LNCAP (cell line): ENCODE data around the gene PPP1R8.

Experiments used
- TF ChIP-seq, protein P1 (sequence below): fragments of 450-650 bp; IDR thresholded peaks from 2 replicates; pipeline ENCODE4 v1.5.1; 2017; ENCODE audit warnings: mild to moderate bottlenecking

The PPP1R8 gene

DNA sequence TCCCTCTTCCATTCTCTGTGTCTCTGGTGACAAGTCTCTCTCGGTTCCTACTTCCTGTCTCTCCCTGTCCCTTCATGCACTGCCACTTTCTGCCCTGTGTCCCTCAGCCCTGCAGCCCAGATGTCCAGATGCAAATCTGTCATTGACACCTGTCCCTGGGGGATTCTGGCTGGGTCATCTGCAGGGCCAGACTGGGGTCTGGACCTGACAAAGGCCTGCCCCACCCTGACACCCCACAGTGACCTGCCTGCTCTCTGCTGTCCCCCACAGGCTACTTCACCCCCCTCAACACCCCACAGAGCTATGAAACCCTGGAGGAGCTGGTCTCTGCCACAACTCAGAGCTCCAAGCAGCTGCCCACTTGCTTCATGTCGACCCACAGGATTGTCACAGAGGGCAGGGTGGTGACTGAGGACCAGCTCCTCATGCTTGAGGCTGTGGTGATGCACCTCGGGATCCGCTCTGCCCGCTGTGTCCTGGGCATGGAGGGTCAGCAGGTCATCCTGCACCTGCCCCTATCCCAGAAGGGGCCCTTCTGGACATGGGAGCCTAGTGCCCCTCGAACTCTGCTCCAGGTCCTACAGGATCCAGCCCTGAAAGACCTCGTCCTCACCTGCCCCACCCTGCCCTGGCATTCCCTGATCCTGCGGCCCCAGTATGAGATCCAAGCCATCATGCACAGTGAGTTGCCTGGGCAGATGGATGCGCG lies 48.9 kb downstream of the PPP1R8 start:
- TF ChIP-seq, protein P1, sequence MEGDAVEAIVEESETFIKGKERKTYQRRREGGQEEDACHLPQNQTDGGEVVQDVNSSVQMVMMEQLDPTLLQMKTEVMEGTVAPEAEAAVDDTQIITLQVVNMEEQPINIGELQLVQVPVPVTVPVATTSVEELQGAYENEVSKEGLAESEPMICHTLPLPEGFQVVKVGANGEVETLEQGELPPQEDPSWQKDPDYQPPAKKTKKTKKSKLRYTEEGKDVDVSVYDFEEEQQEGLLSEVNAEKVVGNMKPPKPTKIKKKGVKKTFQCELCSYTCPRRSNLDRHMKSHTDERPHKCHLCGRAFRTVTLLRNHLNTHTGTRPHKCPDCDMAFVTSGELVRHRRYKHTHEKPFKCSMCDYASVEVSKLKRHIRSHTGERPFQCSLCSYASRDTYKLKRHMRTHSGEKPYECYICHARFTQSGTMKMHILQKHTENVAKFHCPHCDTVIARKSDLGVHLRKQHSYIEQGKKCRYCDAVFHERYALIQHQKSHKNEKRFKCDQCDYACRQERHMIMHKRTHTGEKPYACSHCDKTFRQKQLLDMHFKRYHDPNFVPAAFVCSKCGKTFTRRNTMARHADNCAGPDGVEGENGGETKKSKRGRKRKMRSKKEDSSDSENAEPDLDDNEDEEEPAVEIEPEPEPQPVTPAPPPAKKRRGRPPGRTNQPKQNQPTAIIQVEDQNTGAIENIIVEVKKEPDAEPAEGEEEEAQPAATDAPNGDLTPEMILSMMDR, result no peak

DNA sequence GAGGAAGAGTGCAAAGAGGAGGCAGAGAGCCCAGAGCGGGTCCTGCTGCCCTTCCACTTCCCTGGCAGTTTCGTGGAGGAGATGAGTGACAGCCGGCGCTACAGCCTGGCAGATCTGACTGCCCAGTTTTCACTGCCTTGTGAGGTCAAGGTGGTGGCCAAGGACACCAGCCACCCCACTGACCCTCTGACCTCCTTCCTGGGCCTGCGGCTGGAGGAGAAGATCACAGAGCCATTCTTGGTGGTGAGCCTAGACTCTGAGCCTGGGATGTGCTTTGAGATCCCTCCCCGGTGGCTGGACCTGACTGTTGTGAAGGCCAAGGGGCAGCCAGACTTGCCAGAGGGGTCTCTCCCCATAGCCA lies 51.9 kb downstream of the PPP1R8 start:
- TF ChIP-seq, protein P1, result no peak

DNA sequence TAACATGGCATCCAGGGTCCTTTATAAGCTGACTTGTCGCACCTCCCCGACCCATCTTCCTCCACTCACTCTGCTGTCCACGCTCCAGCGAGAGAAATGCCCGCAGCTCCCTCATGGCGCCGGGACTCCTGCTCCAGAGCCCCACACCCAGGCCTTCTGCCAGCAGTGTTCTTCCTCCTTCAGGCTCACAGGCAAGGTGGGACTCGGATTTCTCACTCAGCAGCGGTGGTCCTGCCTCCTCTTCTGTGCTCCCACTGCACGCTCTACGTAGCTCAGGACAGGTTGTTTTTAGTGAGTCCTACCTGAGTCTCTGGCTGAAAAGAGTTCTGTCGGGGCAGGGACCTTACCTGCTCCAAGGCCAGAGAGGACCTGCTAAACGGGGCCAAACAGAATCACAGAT lies 53.0 kb downstream of the PPP1R8 start:
- TF ChIP-seq, protein P1, result no peak

DNA sequence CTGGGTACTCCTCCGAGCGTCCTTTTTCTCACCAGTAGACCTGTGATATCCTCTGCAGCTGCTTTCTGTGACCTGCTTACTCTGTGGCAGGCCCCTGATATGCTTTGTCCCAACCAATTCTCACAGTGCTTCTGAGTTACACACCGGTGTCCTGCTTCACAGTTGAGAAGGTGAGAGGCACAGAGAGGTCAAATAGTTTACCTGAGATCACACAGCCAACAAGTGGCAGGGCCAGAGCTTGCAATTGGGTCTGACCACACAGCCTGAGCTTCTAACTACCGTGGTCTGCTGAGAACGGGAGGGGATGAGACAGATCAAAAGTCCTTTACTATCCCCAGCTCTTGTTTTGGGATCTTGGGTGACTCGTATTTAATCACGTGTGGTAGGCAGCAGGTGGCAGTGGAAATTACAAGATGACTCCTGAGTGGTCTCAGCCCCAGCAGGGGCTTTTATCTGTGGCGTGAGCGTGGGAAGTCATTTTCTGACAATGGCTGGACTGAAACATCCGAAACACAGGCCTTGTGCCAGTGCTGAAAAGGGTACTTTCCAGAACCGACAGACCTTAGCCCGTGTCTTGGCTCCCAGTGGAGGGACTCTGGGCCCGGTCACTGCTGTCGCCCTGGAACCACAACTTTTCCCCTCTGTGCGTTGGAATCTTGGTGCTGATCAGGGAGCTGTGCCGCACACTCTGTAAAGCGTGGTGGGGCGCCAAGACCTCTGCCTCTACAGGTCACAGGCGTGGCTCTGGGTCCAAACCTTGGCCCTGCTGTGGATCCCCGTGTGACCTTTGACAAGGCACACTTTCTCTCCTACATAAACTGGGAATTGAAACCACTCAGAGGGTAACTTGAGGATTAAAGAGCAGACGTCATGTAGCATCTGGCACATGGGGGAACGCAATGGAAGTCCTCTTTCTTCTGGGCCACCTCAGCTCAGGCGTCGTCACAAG lies 53.7 kb downstream of the PPP1R8 start:
- TF ChIP-seq, protein P1, result no peak

DNA sequence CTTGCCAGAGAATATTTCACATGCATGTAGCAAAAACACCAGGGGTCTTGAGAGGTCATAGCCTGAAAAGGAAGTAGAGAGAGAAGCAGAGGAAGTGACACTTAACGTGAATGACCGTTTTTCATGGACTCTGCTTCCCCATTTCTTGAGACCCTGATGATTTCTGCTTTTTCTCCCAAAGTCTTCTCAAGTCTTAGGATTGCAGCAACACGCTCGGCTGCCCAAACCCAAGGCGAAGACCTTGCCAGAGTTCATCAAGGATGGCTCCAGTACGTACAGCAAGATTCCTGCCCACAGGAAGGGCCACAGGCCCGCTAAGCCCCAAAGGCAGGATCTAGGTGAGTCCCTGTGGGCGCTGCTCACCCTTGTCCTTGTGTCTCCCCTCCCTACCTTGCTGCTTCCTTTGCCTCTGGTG lies 54.5 kb downstream of the PPP1R8 start:
- TF ChIP-seq, protein P1, result no peak

DNA sequence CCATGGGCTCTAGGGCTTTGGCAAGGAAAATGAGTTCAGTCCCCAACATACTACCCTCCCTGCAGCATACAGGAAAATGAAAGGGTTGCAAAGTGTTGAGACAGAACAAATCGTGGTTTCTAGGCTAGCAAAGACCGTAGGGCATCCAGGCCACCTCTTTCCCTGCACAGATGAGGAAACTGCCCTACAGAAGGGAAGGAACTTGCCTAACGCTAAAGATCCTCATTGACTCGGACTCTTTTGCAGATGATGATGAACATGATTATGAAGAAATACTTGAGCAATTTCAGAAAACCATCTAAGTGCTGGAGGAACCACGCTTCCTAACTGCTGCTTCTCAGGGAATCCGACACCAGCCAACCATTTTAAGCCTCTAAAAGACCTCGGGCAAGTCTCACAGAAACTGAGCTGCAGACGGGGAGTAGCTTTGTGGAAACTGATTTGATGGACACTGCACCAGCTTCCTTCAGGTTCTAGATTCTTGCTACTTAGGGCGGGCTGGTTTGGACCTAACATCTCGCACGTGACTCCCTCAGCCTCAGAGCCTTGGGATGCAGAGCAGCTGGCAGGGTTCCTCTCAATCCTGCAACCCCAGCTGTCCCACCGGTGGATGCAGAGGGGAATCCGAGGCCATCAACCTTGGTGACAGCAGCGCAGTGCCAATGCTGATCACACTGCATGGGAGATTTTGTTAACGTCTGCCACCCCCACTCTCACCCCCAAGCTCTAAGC lies 55.2 kb downstream of the PPP1R8 start:
- TF ChIP-seq, protein P1, result no peak

DNA sequence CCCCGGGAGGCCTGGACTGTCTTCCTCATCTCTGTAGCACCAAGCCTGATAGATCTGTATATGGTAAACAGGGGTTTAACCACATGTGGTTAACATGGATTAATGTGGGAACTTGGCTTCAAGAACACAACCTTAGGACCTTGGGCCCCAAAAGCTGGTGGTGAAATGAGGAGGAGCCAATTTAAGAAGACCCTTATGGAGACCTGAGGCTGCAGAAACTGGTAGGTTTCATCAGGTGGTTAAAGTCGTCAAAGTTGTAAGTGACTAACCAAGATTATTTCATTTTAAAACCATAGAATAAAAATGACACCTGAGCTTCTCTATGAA lies 55.7 kb downstream of the PPP1R8 start:
- TF ChIP-seq, protein P1, result no peak
